GM18519 (cell line): ENCODE results near the gene CCN5.
"Not testable (repeated sequence)": the region's sequence is repeated elsewhere in the genome, so short reads cannot be mapped to it uniquely, and the experiment has no call there.

Source experiments
- ATAC-seq: cut with Tn5 transposase; IDR thresholded peaks from one replicate; pipeline ENCODE4 v1.9.1; 2021; ENCODE audit warnings: mild to moderate bottlenecking, moderate library complexity; ENCODE audit not compliant: unreplicated experiment, low FRiP score

CCN5 gene

GRCh38 chr20:44694159-44694558 is 21.0 kb upstream of the CCN5 start:
- ATAC-seq = no peak

- ATAC-seq = no peak
Measured at GRCh38 chr20:44695295-44695673, 19.9 kb upstream of the CCN5 start.

GRCh38 chr20:44695674-44696300 is 19.4 kb upstream of the CCN5 start:
- no peak for ATAC-seq

- no peak for ATAC-seq
Measured at GRCh38 chr20:44696315-44696714, 18.9 kb upstream of the CCN5 start.

- ATAC-seq = not testable (repeated sequence)
Measured at GRCh38 chr20:44697041-44697440, 18.1 kb upstream of the CCN5 start.

- ATAC-seq = no peak
Measured at GRCh38 chr20:44698351-44698750, 16.8 kb upstream of the CCN5 start.

GRCh38 chr20:44700306-44700705 is 14.9 kb upstream of the CCN5 start:
- no peak for ATAC-seq

- no peak for ATAC-seq
Measured at GRCh38 chr20:44701118-44701857, 13.9 kb upstream of the CCN5 start.

GRCh38 chr20:44701858-44702256 is 13.3 kb upstream of the CCN5 start:
- ATAC-seq = no peak

GRCh38 chr20:44702776-44703175 is 12.4 kb upstream of the CCN5 start:
- no peak for ATAC-seq

- no peak for ATAC-seq
Measured at GRCh38 chr20:44703183-44703925, 11.8 kb upstream of the CCN5 start.

GRCh38 chr20:44703956-44704488 is 11.1 kb upstream of the CCN5 start:
- ATAC-seq = no peak

- no peak for ATAC-seq
Measured at GRCh38 chr20:44704551-44704971, 10.6 kb upstream of the CCN5 start.

- no peak for ATAC-seq
Measured at GRCh38 chr20:44705364-44706094, 9.6 kb upstream of the CCN5 start.

- no peak for ATAC-seq
Measured at GRCh38 chr20:44706301-44707017, 8.7 kb upstream of the CCN5 start.

- ATAC-seq = no peak
Measured at GRCh38 chr20:44707018-44707579, 8.1 kb upstream of the CCN5 start.

GRCh38 chr20:44709380-44709779 is 5.8 kb upstream of the CCN5 start:
- no peak for ATAC-seq

- ATAC-seq = no peak
Measured at GRCh38 chr20:44709797-44710196, 5.4 kb upstream of the CCN5 start.

- no peak for ATAC-seq
Measured at GRCh38 chr20:44711237-44711636, 3.9 kb upstream of the CCN5 start.
